Raji (cell line): ENCODE measurements around the gene EEF1E1.

Source experiments
- POLR2A ChIP-seq: IDR thresholded peaks from 2 replicates; pipeline ENCODE4 v1.6.1; 2011; ENCODE audit warnings: low read depth, low read length, control low read depth; ENCODE audit not compliant: insufficient read depth

The EEF1E1 gene

GRCh38 chr6:8108031-8108660, 5.8 kb upstream of the EEF1E1 start:
- no peak for TF ChIP-seq POLR2A

- no peak for TF ChIP-seq POLR2A
These were observed 3.4 kb upstream of the EEF1E1 start for GRCh38 chr6:8105791-8106190.

GRCh38 chr6:8103726-8104125, 1.4 kb upstream of the EEF1E1 start:
- TF ChIP-seq POLR2A = no peak

- TF ChIP-seq POLR2A = no peak
These were observed 2.0 kb downstream of the EEF1E1 start for GRCh38 chr6:8100159-8100854.

- TF ChIP-seq POLR2A = no peak
These were observed 11.7 kb downstream of the EEF1E1 start for GRCh38 chr6:8090650-8091049.

GRCh38 chr6:8088886-8089285, 13.5 kb downstream of the EEF1E1 start:
- TF ChIP-seq POLR2A = no peak

GRCh38 chr6:8087870-8088754, 14.2 kb downstream of the EEF1E1 start:
- TF ChIP-seq POLR2A = no peak

- TF ChIP-seq POLR2A = no peak
These were observed 15.5 kb downstream of the EEF1E1 start for GRCh38 chr6:8086755-8087306.

GRCh38 chr6:8085053-8085511, 17.3 kb downstream of the EEF1E1 start:
- TF ChIP-seq POLR2A = no peak

- TF ChIP-seq POLR2A = no peak
These were observed 17.8 kb downstream of the EEF1E1 start for GRCh38 chr6:8084586-8084985.

GRCh38 chr6:8082954-8083858, 19.1 kb downstream of the EEF1E1 start:
- no peak for TF ChIP-seq POLR2A

- no peak for TF ChIP-seq POLR2A
These were observed 19.8 kb downstream of the EEF1E1 start for GRCh38 chr6:8082572-8082953.

- no peak for TF ChIP-seq POLR2A
These were observed 21.8 kb downstream of the EEF1E1 start for GRCh38 chr6:8080362-8081151.

- TF ChIP-seq POLR2A = no peak
These were observed 23.2 kb downstream of the EEF1E1 start for GRCh38 chr6:8079126-8079525.
